H1 (cell line): ENCODE data around the gene KCTD21. TPM values are rescaled to one million over a fixed set of nuclear protein-coding genes. Genes with fewer than 3 reads are reported as not detected.

Source experiments
- polyA plus RNA-seq, 7 experiments: library from polyadenylated mRNA; depleted of rRNA in 3 of 7; stranded (reverse) in 5 of 7; unstranded in 2 of 7; fragments of >200 nt in 5 of 7; fragments of 200-250 nt in 2 of 7; gene quantifications; 1 replicate in 5 of 7; 2 replicates in 1 of 7; 4 replicates in 1 of 7; pipeline versions ENCODE4 v1.2.1 to v1.2.3, GENCODE V29; 2011 to 2013; ENCODE audit warnings: missing spikeins in 2 of 7, mixed read lengths in 2 of 7
- total RNA-seq: library from RNA; stranded (reverse); fragmentation: NEBNext Ultra II Directional; extraction: Animal tissue kit (Norgen Biotek cat#: 25700); gene quantifications from 2 replicates; pipeline ENCODE4 v1.2.1, GENCODE V29; 2021
- TF ChIP-seq, protein P1 (sequence below): fragments of 300-600 bp; sonication (generic); IDR thresholded peaks from 2 replicates; pipeline ENCODE4 v1.7.1; 2012; ENCODE audit warnings: low read length, moderate library complexity, mild to moderate bottlenecking, inconsistent platforms; ENCODE audit not compliant: insufficient replicate concordance

KCTD21 gene
- total and polyA plus RNA-seq, 2 of the 8 experiments (the other 6 are each of a cell fraction or from before 2014, with no cell fraction given), result 3.2 to 4.1 TPM

DNA sequence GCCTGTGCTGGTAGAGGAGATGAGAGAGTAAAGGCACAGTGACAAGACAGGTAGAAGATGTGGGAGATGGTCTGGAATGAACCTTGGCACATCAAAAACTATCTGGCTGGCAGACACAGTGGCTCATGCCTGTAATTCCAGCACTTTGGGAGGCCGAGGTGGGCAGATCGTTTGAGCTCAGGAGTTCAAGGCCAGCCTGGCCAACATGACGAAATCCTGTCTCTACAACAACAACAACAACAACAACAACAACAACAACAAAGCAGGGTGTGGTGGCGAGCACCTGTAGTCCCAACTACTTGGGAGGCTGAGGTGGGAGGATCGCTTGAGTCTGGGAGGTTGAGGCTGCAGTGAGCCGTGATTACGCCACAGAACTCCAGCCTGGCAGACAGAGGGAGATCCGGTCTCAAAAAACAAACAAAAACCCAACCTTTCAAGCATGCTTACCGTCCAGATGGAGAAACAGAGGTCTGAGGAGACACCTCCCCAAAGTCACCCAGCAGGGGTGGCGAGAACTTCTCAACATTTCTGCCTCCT, 11.8 kb downstream of the KCTD21 start (continued):
- TF ChIP-seq, protein P1, sequence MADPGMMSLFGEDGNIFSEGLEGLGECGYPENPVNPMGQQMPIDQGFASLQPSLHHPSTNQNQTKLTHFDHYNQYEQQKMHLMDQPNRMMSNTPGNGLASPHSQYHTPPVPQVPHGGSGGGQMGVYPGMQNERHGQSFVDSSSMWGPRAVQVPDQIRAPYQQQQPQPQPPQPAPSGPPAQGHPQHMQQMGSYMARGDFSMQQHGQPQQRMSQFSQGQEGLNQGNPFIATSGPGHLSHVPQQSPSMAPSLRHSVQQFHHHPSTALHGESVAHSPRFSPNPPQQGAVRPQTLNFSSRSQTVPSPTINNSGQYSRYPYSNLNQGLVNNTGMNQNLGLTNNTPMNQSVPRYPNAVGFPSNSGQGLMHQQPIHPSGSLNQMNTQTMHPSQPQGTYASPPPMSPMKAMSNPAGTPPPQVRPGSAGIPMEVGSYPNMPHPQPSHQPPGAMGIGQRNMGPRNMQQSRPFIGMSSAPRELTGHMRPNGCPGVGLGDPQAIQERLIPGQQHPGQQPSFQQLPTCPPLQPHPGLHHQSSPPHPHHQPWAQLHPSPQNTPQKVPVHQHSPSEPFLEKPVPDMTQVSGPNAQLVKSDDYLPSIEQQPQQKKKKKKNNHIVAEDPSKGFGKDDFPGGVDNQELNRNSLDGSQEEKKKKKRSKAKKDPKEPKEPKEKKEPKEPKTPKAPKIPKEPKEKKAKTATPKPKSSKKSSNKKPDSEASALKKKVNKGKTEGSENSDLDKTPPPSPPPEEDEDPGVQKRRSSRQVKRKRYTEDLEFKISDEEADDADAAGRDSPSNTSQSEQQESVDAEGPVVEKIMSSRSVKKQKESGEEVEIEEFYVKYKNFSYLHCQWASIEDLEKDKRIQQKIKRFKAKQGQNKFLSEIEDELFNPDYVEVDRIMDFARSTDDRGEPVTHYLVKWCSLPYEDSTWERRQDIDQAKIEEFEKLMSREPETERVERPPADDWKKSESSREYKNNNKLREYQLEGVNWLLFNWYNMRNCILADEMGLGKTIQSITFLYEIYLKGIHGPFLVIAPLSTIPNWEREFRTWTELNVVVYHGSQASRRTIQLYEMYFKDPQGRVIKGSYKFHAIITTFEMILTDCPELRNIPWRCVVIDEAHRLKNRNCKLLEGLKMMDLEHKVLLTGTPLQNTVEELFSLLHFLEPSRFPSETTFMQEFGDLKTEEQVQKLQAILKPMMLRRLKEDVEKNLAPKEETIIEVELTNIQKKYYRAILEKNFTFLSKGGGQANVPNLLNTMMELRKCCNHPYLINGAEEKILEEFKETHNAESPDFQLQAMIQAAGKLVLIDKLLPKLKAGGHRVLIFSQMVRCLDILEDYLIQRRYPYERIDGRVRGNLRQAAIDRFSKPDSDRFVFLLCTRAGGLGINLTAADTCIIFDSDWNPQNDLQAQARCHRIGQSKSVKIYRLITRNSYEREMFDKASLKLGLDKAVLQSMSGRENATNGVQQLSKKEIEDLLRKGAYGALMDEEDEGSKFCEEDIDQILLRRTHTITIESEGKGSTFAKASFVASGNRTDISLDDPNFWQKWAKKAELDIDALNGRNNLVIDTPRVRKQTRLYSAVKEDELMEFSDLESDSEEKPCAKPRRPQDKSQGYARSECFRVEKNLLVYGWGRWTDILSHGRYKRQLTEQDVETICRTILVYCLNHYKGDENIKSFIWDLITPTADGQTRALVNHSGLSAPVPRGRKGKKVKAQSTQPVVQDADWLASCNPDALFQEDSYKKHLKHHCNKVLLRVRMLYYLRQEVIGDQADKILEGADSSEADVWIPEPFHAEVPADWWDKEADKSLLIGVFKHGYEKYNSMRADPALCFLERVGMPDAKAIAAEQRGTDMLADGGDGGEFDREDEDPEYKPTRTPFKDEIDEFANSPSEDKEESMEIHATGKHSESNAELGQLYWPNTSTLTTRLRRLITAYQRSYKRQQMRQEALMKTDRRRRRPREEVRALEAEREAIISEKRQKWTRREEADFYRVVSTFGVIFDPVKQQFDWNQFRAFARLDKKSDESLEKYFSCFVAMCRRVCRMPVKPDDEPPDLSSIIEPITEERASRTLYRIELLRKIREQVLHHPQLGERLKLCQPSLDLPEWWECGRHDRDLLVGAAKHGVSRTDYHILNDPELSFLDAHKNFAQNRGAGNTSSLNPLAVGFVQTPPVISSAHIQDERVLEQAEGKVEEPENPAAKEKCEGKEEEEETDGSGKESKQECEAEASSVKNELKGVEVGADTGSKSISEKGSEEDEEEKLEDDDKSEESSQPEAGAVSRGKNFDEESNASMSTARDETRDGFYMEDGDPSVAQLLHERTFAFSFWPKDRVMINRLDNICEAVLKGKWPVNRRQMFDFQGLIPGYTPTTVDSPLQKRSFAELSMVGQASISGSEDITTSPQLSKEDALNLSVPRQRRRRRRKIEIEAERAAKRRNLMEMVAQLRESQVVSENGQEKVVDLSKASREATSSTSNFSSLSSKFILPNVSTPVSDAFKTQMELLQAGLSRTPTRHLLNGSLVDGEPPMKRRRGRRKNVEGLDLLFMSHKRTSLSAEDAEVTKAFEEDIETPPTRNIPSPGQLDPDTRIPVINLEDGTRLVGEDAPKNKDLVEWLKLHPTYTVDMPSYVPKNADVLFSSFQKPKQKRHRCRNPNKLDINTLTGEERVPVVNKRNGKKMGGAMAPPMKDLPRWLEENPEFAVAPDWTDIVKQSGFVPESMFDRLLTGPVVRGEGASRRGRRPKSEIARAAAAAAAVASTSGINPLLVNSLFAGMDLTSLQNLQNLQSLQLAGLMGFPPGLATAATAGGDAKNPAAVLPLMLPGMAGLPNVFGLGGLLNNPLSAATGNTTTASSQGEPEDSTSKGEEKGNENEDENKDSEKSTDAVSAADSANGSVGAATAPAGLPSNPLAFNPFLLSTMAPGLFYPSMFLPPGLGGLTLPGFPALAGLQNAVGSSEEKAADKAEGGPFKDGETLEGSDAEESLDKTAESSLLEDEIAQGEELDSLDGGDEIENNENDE, result no peak
